Measurements from ENCODE around the gene TLR6. TPM values are rescaled to one million over a fixed set of nuclear protein-coding genes. Genes with fewer than 3 reads are reported as not detected.

TLR6 gene
- total RNA-seq, 1 donor from 2014 or later, result 2.6 TPM

GRCh38 chr4:38832206-38832605, 24.4 kb downstream of the TLR6 start:
- no peaks in the 10 kb centered on the region for H3K27me3 Mint-ChIP-seq (ENCODE audit: low read depth)
- H3K4me1 Mint-ChIP-seq (ENCODE audit: low read depth), result no peaks in the 10 kb centered on the region
- H3K4me3 Mint-ChIP-seq (ENCODE audit: unreplicated experiment), result no peak overlapping the region
- no peak overlapping the region for H3K27ac Mint-ChIP-seq (ENCODE audit: unreplicated experiment)
- TF ChIP-seq CTCF (IDR thresholded peaks at IDR 0.05), result no peak
- no peak for DNase-seq (ENCODE audit: low spot score)
- H3K9me3 Mint-ChIP-seq (ENCODE audit: low read depth), result peaks cover 26% of the 10 kb centered on the region
- peaks cover 10% of the 10 kb centered on the region for H3K36me3 Mint-ChIP-seq (ENCODE audit: low read depth)

- H3K27ac Mint-ChIP-seq (ENCODE audit: unreplicated experiment), result no peak overlapping the region
- H3K27me3 Mint-ChIP-seq (ENCODE audit: low read depth), result no peaks in the 10 kb centered on the region
- H3K9me3 Mint-ChIP-seq (ENCODE audit: low read depth), result peaks cover 22% of the 10 kb centered on the region
- no peaks in the 10 kb centered on the region for H3K4me1 Mint-ChIP-seq (ENCODE audit: low read depth)
- H3K4me3 Mint-ChIP-seq (ENCODE audit: unreplicated experiment), result no peak overlapping the region
- H3K36me3 Mint-ChIP-seq (ENCODE audit: low read depth), result peaks cover 10% of the 10 kb centered on the region
- no peak for DNase-seq (ENCODE audit: low spot score)
- no peak for TF ChIP-seq CTCF (IDR thresholded peaks at IDR 0.05)
Observed at GRCh38 chr4:38831653-38832052, 25.0 kb downstream of the TLR6 start.

GRCh38 chr4:38829237-38829636, 27.4 kb downstream of the TLR6 start:
- TF ChIP-seq CTCF (IDR thresholded peaks at IDR 0.05), result no peak
- Mint-ChIP-seq H3K27ac (ENCODE audit: unreplicated experiment) (no peak overlapping the region), H3K4me1 (ENCODE audit: low read depth) (peaks cover 2% of the 10 kb centered on the region), H3K27me3 (ENCODE audit: low read depth) (no peaks in the 10 kb centered on the region), H3K9me3 (ENCODE audit: low read depth) (peaks cover 2% of the 10 kb centered on the region), H3K36me3 (ENCODE audit: low read depth) (peaks cover 2% of the 10 kb centered on the region), H3K4me3 (ENCODE audit: unreplicated experiment) (no peak overlapping the region)
- DNase-seq (ENCODE audit: low spot score), result no peak

GRCh38 chr4:38823766-38824165, 32.9 kb downstream of the TLR6 start:
- Mint-ChIP-seq H3K27ac (ENCODE audit: unreplicated experiment) (no peak overlapping the region), H3K9me3 (ENCODE audit: low read depth) (peaks cover 7% of the 10 kb centered on the region), H3K27me3 (ENCODE audit: low read depth) (no peaks in the 10 kb centered on the region), H3K4me1 (ENCODE audit: low read depth) (peaks cover 20% of the 10 kb centered on the region), H3K4me3 (ENCODE audit: unreplicated experiment) (no peak overlapping the region), H3K36me3 (ENCODE audit: low read depth) (peaks cover 2% of the 10 kb centered on the region)
- DNase-seq (ENCODE audit: low spot score), result no peak
- no peak for TF ChIP-seq CTCF (IDR thresholded peaks at IDR 0.05)

- Mint-ChIP-seq H3K4me1 (ENCODE audit: low read depth) (peaks cover 20% of the 10 kb centered on the region), H3K4me3 (ENCODE audit: unreplicated experiment) (no peak overlapping the region), H3K27ac (ENCODE audit: unreplicated experiment) (no peak overlapping the region), H3K36me3 (ENCODE audit: low read depth) (peaks cover 2% of the 10 kb centered on the region), H3K9me3 (ENCODE audit: low read depth) (peaks cover 7% of the 10 kb centered on the region), H3K27me3 (ENCODE audit: low read depth) (no peaks in the 10 kb centered on the region)
- TF ChIP-seq CTCF (IDR thresholded peaks at IDR 0.05), result no peak
- DNase-seq (ENCODE audit: low spot score), result no peak
Observed at GRCh38 chr4:38822748-38823303, 33.8 kb downstream of the TLR6 start.
